Esophagus squamous epithelium (tissue), 5 donors: ENCODE data around the gene NDRG4. TPM values are rescaled to one million over a fixed set of nuclear protein-coding genes. Genes with fewer than 3 reads are reported as not detected.

Source experiments
- DNase-seq: peaks from one replicate; lab custom pipeline; 2025; lab: John Stamatoyannopoulos, UW
- H3K27ac ChIP-seq, 4 donors: fragments of 200-600 bp; sonication (generic); one replicate each; pipeline ENCODE4 v1.5.1; 2016 to 2019; ENCODE audit warnings: mild to moderate bottlenecking in 1 of 4
- H3K27me3 ChIP-seq, 4 donors: fragments of 200-600 bp; sonication (generic); 1 replicate in 3 of 4; 2 replicates in 1 of 4; pipeline versions ENCODE4 v1.5.1 to v1.6.0; 2017 to 2021; ENCODE audit warnings: antibody characterized with exemption in 1 of 4
- H3K36me3 ChIP-seq, 3 donors: fragments of 200-600 bp; sonication (generic); one replicate each; pipeline ENCODE4 v1.5.1; 2016 to 2019
- H3K4me1 ChIP-seq, 3 donors: fragments of 200-600 bp; sonication (generic); one replicate each; pipeline ENCODE4 v1.5.1; 2017 to 2019
- H3K4me3 ChIP-seq, 4 donors: fragments of 200-600 bp; sonication (generic); 1 replicate in 3 of 4; 2 replicates in 1 of 4; pipeline ENCODE4 v1.5.1; 2016 to 2019; ENCODE audit warnings: mild to moderate bottlenecking in 2 of 4, moderate library complexity in 1 of 4
- H3K9me3 ChIP-seq, 3 donors: fragments of 200-600 bp; sonication (generic); one replicate each; pipeline ENCODE4 v1.5.1; 2016 to 2019
- POLR2A ChIP-seq, 4 donors: fragments of 450-650 bp; IDR thresholded peaks; one replicate each; pipeline ENCODE4 v1.6.1; 2017; ENCODE audit warnings: antibody characterized with exemption in 4 of 4, mild to moderate bottlenecking in 4 of 4, moderate library complexity in 3 of 4
- WGBS, 2 donors: methylation state at CpG; one replicate each; pipeline ENCODE4 v1.1.5; 2018; 5-methylcytosine and 5-hydroxymethylcytosine counted together
- intact Hi-C: fragments of 100-400 bp; cut with DNase I; formaldehyde crosslinking; loops from one replicate; pipeline ENCODE4 v1.15.0; 2022
- total RNA-seq, 4 donors: library from RNA; depleted of rRNA; stranded (reverse); fragments of >200 nt; gene quantifications; one replicate each; pipeline ENCODE4 v1.1.0, GENCODE V29; 2016
- TF ChIP-seq, protein P1 (sequence below), 6 experiments: fragments of 450-650 bp in 4 of 6; fragments of 200-600 bp in 2 of 6; sonication (generic) in 2 of 6; IDR thresholded peaks; one replicate each; pipeline ENCODE4 v1.5.1; 2016 to 2019; ENCODE audit warnings: antibody characterized with exemption in 6 of 6, mild to moderate bottlenecking in 4 of 6, moderate library complexity in 4 of 6
- donor health status: DM: yes; HTN: yes; CAD: no.

Gene NDRG4, protein sequence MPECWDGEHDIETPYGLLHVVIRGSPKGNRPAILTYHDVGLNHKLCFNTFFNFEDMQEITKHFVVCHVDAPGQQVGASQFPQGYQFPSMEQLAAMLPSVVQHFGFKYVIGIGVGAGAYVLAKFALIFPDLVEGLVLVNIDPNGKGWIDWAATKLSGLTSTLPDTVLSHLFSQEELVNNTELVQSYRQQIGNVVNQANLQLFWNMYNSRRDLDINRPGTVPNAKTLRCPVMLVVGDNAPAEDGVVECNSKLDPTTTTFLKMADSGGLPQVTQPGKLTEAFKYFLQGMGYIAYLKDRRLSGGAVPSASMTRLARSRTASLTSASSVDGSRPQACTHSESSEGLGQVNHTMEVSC
- 10 to 100 TPM; 19.9 to 62.1 (median 27.8) TPM for total RNA-seq

DNA sequence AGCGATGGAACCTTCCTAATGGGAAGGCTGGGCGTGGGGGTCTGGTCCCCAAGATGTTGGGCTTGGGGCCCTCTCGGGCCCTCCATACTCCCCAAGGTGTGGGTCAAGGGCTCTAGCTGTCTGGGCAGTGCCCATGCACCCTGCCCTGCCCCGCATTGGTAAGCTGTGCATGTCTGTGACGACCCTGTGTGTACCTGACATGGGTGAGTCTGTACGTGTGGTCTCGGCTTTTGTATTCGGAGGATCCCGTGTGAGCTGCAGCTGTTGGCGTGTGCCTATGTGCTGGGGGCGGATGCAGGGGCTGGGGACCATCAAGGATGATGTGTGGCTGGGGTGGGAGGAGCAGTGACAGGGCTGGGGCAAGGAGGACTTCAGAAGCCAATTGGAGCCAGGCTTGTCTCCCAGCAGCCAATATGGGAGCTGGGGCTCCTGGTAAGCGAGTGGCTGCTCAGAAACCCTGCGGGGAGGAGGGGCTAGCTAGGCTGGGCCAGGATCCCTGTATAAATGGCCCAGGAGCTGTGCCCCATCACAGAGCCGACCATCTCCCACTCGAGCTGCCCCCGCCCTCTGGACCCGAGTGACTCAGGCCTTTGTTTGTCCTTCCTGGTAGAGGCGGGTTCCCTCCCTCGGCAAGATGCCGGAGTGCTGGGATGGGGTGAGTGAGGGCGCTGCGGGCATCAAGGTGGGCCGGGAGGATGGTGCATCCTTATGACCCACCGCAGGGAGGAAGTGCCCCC lies at the start of gene NDRG4:
NDRG4 (plus strand) TSS at position 529 of the 737 bp plus-strand sequence; CDS start at position 635, 106 bp downstream.
- TF ChIP-seq, protein P1, sequence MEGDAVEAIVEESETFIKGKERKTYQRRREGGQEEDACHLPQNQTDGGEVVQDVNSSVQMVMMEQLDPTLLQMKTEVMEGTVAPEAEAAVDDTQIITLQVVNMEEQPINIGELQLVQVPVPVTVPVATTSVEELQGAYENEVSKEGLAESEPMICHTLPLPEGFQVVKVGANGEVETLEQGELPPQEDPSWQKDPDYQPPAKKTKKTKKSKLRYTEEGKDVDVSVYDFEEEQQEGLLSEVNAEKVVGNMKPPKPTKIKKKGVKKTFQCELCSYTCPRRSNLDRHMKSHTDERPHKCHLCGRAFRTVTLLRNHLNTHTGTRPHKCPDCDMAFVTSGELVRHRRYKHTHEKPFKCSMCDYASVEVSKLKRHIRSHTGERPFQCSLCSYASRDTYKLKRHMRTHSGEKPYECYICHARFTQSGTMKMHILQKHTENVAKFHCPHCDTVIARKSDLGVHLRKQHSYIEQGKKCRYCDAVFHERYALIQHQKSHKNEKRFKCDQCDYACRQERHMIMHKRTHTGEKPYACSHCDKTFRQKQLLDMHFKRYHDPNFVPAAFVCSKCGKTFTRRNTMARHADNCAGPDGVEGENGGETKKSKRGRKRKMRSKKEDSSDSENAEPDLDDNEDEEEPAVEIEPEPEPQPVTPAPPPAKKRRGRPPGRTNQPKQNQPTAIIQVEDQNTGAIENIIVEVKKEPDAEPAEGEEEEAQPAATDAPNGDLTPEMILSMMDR (IDR thresholded peaks at IDR 0.05): no peak
- no peak for TF ChIP-seq POLR2A (IDR thresholded peaks at IDR 0.05)
- H3K4me1 ChIP-seq: peaks cover 12 to 25% (median 20%) of the 10 kb centered on the region in 3 donors
- no peak within 1 kb of the TSS for H3K27ac ChIP-seq
- intact Hi-C loops: no loop called here
- 28 to 44% methylated on average over 3 to 11 of the region's 24 CpGs for WGBS, 2 donors
- DNase-seq: no peak
- peak within 1 kb of the TSS in 3 of 4 donors; percentile 16 to 58 (median 38) for H3K4me3 ChIP-seq
- peaks cover 0 to 52% (median 2%) of the 10 kb centered on the region in 4 donors for H3K27me3 ChIP-seq
- peaks cover 0 to 14% (median 4%) of the 10 kb centered on the region in 3 donors for H3K36me3 ChIP-seq
- no peaks in the 10 kb centered on the region for H3K9me3 ChIP-seq

DNA sequence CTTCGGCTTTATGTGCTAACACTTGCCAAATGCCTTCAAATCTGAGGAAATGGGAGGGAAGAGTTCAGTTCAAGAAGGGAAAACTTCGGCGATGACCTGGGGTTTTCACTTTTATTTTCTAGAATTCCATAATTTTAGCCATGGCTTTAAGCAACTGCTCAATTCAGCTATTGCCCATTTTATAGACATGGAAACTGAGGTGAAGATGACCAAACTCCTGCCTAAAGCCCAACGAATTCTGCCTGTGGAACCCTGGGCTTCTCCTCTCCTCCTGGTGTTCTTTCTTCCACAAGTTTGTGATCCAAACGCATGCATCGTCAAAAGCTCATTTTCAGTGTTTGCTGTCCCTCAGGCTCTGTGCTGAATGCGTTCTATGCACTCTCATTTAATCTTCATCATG lies 49.4 kb upstream of the NDRG4 start:
- Histone ChIP-seq H3K9me3 (no peaks in the 10 kb centered on the region), H3K27me3 (peaks cover 0 to under 1% (median 0%) of the 10 kb centered on the region in 4 donors), H3K27ac (peak overlapping the region in 3 of 4 donors; percentile 45 to 73 (median 68)), H3K4me3 (no peak overlapping the region), H3K36me3 (no peaks in the 10 kb centered on the region), H3K4me1 (peaks cover 14 to 45% (median 16%) of the 10 kb centered on the region in 3 donors)
- no peak for TF ChIP-seq POLR2A (IDR thresholded peaks at IDR 0.05)
- TF ChIP-seq, protein P1 (IDR thresholded peaks at IDR 0.05): no peak
- no peak for DNase-seq
- 83 to 85% methylated on average over 6 to 7 of the region's 7 CpGs for WGBS, 2 donors
- intact Hi-C loops: no loop called here

DNA sequence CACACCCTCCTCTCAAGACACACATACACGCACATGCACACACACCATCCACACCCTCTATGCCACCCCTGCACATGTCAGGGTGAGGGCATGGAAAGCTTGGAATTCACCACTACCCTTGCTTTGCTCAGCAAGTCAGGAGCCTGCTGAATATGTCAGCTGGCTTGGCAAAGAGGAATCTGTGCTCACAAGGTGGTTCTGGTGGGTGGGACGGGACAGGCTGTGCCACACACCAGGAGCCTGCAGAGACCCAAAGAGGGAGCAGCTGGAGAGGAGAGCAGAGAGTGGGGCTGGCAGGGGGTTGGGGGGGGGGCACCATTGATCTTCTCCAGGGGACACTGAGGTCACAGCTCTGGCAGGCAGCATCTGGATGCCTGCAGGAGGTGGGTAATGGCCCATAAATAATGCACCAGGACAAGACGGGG lies 48.7 kb upstream of the NDRG4 start:
- TF ChIP-seq POLR2A (IDR thresholded peaks at IDR 0.05): no peak
- TF ChIP-seq, protein P1 (IDR thresholded peaks at IDR 0.05): no peak
- H3K4me3 ChIP-seq: no peak overlapping the region
- H3K27me3 ChIP-seq: no peaks in the 10 kb centered on the region
- H3K9me3 ChIP-seq: no peaks in the 10 kb centered on the region
- no peak for DNase-seq
- 86 to 89% methylated on average over 1 to 2 of the region's 3 CpGs for WGBS, 2 donors
- intact Hi-C loops: no loop called here
- no peaks in the 10 kb centered on the region for H3K36me3 ChIP-seq
- peak overlapping the region; percentile 28 to 73 (median 56) for H3K27ac ChIP-seq
- H3K4me1 ChIP-seq: peaks cover 14 to 45% (median 16%) of the 10 kb centered on the region in 3 donors

DNA sequence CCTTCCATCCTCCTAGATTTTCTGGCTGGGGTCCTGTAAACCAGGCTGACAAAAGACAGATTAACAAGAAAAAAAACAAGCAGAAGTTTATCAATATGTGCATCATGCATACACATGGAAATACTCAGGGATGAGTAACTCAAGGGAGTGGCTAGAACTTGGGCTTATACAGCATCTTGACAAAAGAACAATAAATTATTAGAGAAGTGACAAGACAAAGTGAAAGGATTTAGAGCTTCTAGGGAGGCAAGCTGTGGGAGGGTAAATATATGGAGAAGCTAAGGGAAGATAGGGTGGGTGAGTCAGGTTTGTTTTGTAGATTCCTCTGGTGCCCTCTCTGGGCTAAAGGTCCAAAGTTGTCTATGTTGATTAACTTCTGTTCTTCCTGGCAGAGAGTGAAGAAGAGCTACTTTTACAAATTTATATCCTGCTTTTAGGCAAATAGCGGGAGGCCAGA lies 48.0 kb upstream of the NDRG4 start:
- TF ChIP-seq POLR2A (IDR thresholded peaks at IDR 0.05): no peak
- TF ChIP-seq, protein P1 (IDR thresholded peaks at IDR 0.05): no peak
- Histone ChIP-seq H3K36me3 (no peaks in the 10 kb centered on the region), H3K4me3 (no peak overlapping the region), H3K27ac (peak overlapping the region in 3 of 4 donors; percentile 45 to 73 (median 68)), H3K4me1 (peaks cover 14 to 45% (median 16%) of the 10 kb centered on the region in 3 donors), H3K27me3 (no peaks in the 10 kb centered on the region), H3K9me3 (no peaks in the 10 kb centered on the region)
- WGBS, 2 donors: 59 to 77% methylated on average over 1 of the region's 1 CpG
- no peak for DNase-seq
- intact Hi-C loops: no loop called here
